A375 (cell line): ENCODE data around the gene BYSL. TPM values are rescaled to one million over a fixed set of nuclear protein-coding genes. Genes with fewer than 3 reads are reported as not detected.

ENCODE experiments used
- small RNA-seq: library from RNA; depleted of rRNA; stranded (forward); fragments of <200 nt; gene quantifications from one replicate; pipeline ENCODE3, GENCODE V24; 2014
- total RNA-seq: library from RNA; depleted of rRNA; stranded (reverse); fragments of >200 nt; shearing (Covaris generic); gene quantifications from 2 replicates; pipeline ENCODE4 v1.2.3, GENCODE V29; 2014; rRNA removed

BYSL gene, protein sequence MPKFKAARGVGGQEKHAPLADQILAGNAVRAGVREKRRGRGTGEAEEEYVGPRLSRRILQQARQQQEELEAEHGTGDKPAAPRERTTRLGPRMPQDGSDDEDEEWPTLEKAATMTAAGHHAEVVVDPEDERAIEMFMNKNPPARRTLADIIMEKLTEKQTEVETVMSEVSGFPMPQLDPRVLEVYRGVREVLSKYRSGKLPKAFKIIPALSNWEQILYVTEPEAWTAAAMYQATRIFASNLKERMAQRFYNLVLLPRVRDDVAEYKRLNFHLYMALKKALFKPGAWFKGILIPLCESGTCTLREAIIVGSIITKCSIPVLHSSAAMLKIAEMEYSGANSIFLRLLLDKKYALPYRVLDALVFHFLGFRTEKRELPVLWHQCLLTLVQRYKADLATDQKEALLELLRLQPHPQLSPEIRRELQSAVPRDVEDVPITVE
- 39.5 and 45.9 TPM in 2 replicates for total RNA-seq

DNA sequence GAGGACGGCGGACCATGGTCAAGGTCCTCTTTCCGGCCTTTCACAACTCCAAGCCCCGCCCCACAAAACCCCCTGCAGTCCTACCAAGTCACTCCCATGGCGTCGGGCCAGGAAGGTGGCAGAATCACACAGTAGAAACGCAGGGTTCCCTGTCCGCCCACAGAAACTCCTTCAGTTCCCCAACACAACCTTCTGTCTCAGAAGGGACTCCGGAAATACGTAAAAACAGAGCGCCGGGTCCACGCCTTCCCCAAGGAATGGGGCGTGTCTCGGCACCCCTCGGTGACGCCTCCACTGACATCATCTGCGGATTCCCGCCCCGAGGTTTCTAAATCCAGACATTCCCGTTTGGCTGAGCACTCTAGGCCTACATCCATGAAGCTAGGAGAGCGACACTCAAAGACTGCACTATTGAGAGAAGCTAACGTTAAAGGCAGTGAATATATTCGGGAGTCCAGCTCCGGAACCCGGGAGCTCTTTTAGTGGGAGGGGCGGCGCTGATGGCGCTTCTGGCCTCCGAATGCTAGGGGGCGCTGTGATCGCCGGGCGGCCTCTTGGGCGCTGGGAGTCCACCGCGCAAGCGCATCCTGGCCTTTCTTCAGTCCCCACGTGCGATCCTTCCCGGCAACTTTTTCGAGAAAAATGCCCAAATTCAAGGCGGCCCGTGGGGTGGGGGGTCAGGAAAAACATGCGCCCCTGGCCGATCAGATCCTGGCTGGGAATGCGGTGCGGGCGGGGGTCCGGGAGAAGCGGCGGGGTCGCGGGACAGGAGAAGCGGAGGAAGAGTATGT lies at the start of gene BYSL, which contains the start of gene MED20:
BYSL (plus strand) TSS at position 579 of the 791 bp plus-strand sequence; CDS start at position 643, 64 bp downstream.
MED20 (minus strand) TSS at position 219 of the 791 bp plus-strand sequence; CDS start at position 98, 121 bp downstream.

GRCh38 chr6:41895300-41896233 lies 25.7 kb upstream of the BYSL start, which contains the start of gene USP49:
USP49 (minus strand) TSS chr6:41895375; CDS start chr6:41806983, 88,392 bp downstream.

DNA sequence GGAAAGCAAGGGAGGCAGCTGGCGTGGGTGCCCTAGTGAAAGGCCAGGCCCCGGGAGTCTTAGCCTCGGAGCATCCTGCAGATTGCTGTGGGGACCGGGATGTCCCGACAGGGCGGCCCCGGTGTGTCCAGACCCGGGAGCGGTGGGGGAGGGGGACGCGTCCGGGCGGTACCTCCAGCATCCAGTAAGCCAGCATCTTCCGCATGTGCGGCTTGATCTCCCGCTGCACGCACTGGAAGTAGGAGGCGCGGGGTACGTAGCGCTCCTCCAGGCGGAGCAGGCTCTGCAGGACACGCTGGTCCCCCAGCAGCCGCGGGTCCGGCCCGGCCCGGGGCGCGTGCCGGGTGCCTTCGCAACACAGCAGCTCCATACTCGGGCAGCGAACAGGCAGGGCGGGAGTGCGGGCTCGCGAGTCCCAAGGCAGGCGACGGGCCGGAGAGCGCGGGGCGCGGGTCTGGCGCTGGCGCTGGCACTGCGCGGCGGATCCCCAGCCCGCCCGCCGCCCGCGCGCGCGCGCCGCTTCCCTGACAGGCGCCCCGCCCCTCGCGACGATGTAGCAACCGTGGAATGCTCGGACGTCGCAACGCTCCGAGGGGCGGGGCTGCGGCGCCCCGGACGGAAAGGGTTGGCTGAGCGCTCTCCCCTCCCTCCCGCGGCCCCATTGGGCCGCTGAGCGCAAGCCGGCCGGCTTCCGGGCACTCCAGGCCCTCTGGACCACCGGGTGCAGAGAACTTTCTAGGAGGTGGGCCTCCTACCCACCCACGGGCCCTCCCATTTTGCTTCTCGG lies 20.2 kb downstream of the BYSL start, which contains the start of gene CCND3:
CCND3 (minus strand) TSS at position 529 of the 787 bp plus-strand sequence; CDS start at position 370, 159 bp downstream.

Small RNA genes lying within 50 kb of the gene (small RNA-seq; reads per million reads assigned to genes)
- not detected for gene RF00019

Other genes with a start within 250 kb of the BYSL start
- 3.3 TPM in 2 replicates for gene TFEB, start 185.9 kb upstream of the BYSL start, total RNA-seq
- not detected in 2 replicates for gene PGC, start 174.1 kb upstream of the BYSL start, total RNA-seq
- gene FRS3, start 141.6 kb upstream of the BYSL start, total RNA-seq, result 3.1 TPM in 2 replicates
- gene PRICKLE4, start 140.7 kb upstream of the BYSL start, total RNA-seq, result not detected in 2 replicates
- gene TOMM6, start 133.8 kb upstream of the BYSL start, total RNA-seq, result 94.8 and 96.0 TPM in 2 replicates
- gene USP49, start 26.1 kb upstream of the BYSL start, total RNA-seq, result 1.2 and 1.8 TPM in 2 replicates
- gene MED20, start 360 bp upstream of the BYSL start, total RNA-seq, result 13.8 and 16.7 TPM in 2 replicates
- gene CCND3, start 20.3 kb downstream of the BYSL start, total RNA-seq, result 21.5 and 28.5 TPM in 2 replicates
- 20.0 and 31.9 TPM in 2 replicates for gene TAF8, start 129.0 kb downstream of the BYSL start, total RNA-seq
- gene C6orf132, start 221.1 kb downstream of the BYSL start, total RNA-seq, result not detected in 2 replicates